LoVo (cell line): ENCODE measurements around the gene PPP1CB.
"Not testable (repeated sequence)": the region's sequence is repeated elsewhere in the genome, so short reads cannot be mapped to it uniquely, and the experiment has no call there.

Experiments
- DNase-seq: peaks from one replicate; pipeline ENCODE4 v3.0.0-alpha.2; 2016; ENCODE audit warnings: low spot score

The PPP1CB gene

DNA sequence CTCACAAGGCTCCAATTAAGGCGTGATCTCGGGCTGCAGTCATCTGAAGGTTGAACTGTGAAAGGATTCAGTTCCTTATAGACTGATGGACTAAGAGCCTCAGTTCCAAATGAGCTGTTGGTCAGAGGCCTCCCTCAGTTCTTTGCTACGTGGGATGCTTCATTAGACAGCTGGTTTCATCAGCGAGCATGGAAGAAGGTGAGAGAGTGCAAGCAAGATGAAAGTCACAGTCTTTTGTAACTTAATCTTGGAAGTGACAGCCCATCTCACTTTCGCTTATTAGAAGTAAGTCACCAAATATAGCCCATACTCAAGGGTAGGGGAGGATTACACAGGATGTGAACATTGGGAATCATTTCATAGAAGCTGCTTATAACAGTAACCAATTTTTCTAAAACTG, 26.8 kb downstream of the PPP1CB start:
- no peak for DNase-seq

DNA sequence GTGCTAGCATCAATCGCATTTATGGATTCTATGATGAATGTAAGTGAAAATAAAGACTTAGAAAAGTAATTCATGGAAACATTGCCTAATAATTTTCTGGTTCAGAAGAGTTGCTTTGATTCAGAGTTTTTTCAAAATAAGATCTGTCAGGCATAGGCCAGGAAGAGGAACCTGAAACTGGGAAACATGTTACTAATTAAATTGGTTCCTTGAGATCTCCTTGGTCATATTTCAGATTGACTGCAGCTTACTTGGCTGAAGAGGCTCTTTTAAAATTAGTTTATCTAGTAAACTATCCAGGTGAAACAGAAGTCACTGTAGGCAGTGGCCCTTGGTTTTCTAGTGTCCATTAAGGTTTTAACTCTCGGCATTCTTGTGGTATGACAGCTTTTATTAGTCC, 27.4 kb downstream of the PPP1CB start:
- DNase-seq, result no peak

- DNase-seq, result no peak
Observed at GRCh38 chr2:28780496-28780895, 28.9 kb downstream of the PPP1CB start.

DNA sequence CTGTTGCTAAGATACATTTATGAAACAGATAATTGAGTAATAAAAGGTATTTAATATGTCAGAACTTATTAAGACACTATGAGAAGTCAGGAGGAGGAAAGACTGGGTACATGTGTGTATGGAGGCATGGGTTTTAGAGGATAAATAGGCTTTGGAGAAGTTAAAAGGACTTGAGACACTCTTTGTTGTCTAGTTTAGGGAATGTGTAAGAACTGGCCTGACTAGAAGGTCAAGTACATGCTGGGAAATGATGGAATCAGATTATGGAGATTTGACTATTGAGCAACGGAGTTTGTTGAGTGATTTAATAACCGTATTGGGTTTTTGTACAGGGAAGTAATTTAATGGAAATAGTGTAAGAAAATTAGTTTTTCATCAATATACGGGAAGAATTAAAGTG, 30.8 kb downstream of the PPP1CB start:
- DNase-seq, result no peak

DNA sequence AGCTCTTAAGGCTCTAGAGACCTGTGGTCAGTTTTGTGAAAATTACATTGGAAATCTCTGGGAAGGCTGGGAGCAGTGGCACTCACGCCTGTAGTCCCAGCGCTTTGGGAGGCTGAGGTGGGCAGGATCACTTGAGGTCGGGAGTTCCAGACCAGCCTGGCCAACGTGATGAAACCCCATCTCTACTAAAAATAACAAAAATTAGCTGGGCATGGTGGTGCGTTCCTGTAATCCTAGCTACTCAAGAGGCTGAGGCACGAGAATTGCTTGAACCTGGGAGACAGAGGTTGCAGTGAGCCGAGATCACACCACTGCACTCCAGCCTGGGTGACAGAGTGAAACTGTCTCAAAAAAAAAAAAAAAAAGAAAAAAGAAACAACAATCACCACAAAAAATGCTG, 32.9 kb downstream of the PPP1CB start:
- DNase-seq, result not testable (repeated sequence)

- DNase-seq, result no peak
Observed at GRCh38 chr2:28796620-28797019, 45.0 kb downstream of the PPP1CB start.

- no peak for DNase-seq
Observed at GRCh38 chr2:28801726-28802125, 50.1 kb downstream of the PPP1CB start.

GRCh38 chr2:28802975-28803429, 51.4 kb downstream of the PPP1CB start:
- no peak for DNase-seq

DNA sequence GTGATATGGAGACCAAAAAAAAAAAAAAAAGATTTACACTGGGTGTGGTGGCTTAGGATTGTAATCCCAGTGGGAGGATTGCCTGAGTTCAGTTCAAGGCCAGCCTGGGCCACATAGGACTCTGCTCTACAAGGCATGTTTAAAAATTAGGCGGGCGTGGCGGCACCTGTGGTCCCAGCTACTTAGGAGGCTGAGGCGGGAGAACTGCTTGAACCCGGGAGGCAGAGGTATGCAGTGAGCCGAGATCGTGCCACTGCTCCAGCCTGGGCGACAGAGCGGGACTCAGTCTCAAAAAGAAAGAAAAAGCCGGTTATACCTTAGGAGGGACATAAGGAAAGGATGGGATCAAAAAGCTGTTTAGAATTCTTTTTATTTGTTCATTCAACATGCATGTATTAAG, 58.3 kb downstream of the PPP1CB start:
- DNase-seq, result no peak

GRCh38 chr2:28810384-28811285, 59.0 kb downstream of the PPP1CB start, which contains the start of gene SPDYA:
TSS of gene SPDYA (plus strand) at chr2:28810834. CDS start at chr2:28816015, 5,181 bp downstream.
- DNase-seq, result no peak

DNA sequence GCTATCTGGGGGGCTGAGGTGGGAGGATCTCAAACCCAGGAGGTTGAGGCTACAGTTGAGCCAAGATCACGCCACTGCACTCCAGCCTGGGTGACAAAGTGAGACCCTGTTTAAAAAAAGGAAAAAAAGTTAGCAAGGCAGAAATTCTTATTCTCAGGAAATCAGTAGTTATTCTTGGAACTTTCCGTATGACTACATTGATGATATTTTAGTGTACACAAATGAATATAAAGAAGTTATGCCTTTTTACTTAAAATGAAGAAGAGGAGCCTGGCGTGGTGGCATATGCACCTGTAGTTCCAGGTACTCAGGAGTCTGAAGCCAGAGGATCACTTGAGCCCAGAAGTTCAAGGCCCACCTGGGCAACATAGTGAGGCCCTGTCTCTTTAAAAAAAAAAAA, 66.4 kb downstream of the PPP1CB start:
- no peak for DNase-seq

GRCh38 chr2:28821295-28821958, 69.8 kb downstream of the PPP1CB start:
- DNase-seq, result peak; percentile 71

DNA sequence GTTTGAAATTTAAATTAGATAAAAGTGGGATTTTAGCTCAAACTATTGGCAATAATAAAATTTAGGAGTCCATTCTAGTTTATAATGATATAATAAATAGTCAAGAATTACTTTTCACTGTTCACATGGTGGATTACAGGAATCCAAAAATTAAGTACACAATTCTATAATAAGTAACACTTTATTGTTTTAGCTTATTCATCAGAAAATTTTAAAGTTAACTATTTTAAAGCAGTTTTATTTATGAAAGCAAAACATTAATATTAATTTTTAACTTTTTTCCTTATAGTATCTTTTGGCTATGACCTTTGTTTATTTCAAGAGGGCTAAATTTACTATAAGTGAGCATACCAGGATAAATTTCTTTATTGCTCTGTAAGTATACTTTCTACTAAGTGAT, 70.4 kb downstream of the PPP1CB start:
- DNase-seq, result no peak

DNA sequence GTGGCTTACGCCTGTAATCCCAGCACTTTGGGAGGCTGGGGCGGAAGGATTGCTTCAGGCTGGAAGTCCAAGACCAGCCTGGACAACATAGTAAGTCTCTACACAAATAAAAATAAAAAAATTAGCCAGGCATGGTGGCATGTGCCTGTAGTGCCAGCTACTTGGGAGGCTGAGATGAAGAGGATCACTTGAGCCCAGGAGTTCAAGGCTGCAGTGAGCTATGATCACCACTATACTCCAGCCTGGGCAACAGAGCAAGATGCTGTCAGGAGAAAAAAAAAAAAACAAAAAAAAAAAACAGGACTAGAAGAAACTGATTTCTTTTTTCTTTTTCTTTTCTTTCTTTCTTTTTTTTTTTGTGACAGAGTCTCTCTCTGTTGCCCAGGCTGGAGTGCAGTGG, 72.6 kb downstream of the PPP1CB start:
- DNase-seq, result no peak

DNA sequence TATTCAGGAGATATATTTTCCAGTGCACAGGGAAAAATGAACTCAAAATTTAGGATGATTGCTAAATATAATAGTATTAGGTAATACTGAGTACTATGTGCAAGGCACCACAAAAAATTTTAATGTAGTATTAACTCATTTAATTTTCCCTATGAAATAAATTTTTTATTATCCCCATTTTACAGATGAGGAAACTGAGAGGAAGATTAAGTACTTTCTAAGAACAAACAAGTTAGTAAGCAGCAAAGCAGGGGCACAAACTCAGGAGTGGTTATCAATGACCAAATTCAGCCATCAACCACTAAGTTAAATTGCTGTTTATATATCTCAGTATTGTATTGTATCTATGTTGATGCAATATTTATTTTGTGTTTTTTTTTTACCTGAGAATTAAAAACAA, 73.2 kb downstream of the PPP1CB start:
- no peak for DNase-seq

DNA sequence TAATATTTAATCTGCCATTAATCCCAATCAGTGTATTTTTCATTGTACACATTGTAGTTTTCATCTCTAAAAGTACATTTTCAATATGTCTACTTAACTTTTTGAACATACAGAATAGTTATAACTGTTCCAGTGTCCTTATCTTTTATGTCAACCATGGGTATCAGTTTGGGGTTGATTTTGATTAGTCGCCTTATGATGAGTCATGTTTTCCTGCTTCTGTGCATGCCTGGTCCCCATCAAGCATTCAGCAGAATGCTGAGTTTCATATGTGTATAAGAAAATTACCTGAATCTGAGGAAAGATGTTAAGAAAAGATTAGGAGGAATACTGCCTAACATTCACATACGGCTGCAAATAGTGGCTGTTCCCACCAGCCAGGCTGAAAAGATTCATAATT, 76.8 kb downstream of the PPP1CB start:
- no peak for DNase-seq

- DNase-seq, result no peak
Observed at GRCh38 chr2:28833740-28834470, 82.3 kb downstream of the PPP1CB start.

DNA sequence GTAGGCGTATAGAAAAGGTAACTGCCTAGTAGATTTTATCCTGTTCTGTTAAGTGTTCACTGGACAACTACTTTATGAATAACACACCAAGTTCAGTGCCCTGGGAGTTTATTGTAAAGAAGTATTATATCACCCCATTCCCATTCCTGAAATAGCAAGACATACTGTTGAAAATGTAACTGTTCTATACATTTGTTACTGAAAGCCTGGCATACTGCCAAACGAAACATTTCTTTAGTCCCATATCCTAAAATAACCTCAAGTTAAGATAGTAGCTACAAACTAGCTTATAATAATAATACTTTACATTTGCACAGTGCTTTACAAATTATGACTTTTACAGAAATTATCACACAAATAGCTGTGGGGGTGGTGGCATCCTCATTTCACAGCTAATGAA, 84.2 kb downstream of the PPP1CB start:
- no peak for DNase-seq

DNA sequence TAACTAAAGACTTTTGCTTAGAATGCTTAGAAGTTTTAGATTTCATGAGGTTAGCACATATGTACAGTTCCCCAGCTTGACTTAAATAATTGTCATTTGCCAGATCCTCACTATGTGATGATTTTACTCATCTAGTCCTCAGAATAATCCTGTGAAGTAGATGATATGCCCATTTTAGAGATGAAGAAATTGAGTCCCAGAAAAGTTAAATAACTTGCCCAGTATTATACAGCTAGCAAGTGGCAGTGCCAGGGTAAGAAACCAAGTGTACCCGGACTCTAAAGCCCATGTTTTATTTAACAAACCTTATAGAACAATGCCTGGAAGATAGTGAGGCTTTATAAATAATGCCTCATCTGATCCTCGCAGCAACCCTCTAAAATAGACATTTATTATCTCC, 87.3 kb downstream of the PPP1CB start:
- DNase-seq, result no peak

DNA sequence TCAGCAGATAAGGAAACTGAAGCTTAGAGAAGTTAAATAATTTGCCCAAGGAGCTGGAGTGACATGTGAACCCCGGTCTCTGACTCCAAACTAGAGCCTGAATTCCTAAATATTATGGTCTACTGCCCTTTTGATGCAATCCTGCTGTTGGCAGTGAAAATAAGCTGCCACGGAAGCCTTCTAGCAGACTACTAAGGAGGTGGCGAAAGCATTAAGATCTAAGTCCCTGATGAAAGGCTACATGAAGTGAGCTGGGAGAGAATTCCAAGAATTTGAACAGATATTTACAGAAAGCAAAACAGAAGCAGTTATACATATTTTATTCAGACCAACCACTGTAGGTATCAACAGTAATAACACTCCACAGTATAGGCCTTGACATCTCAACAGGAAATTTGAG, 90.4 kb downstream of the PPP1CB start:
- DNase-seq, result no peak
